ENCODE results near the gene PKP3.
"Not testable (repeated sequence)": the region's sequence is repeated elsewhere in the genome, so short reads cannot be mapped to it uniquely, and the experiment has no call there.

The PKP3 gene

GRCh38 chr11:434496-434895 is 40.5 kb downstream of the PKP3 start:
- no peaks in the 10 kb centered on the region for H3K79me2 ChIP-seq
- no peaks in the 10 kb centered on the region for H3K4me1 ChIP-seq
- no peaks in the 10 kb centered on the region for H3K27me3 ChIP-seq (ENCODE audit: control insufficient read depth, insufficient read depth, low read length)
- no peak overlapping the region for H3K9ac ChIP-seq
- TF ChIP-seq CTCF (IDR thresholded peaks at IDR 0.05) = no peak
- no peaks in the 10 kb centered on the region for H3K36me3 ChIP-seq (ENCODE audit: control insufficient read depth, insufficient read depth, low read length)
- H3K4me3 ChIP-seq (ENCODE audit: low read depth, low read length) = no peak overlapping the region
- H3K4me2 ChIP-seq (ENCODE audit: low read length) = no peak overlapping the region
- H3K9me3 ChIP-seq (ENCODE audit: control insufficient read depth, low read length) = no peaks in the 10 kb centered on the region
- H2AFZ ChIP-seq = no peak overlapping the region
- no peak overlapping the region for H3K27ac ChIP-seq

- H3K4me3 ChIP-seq (ENCODE audit: low read depth, low read length); H3K9ac ChIP-seq; H3K4me1 ChIP-seq; H3K36me3 ChIP-seq (ENCODE audit: control insufficient read depth, insufficient read depth, low read length); H3K79me2 ChIP-seq; H3K4me2 ChIP-seq (ENCODE audit: low read length); H3K9me3 ChIP-seq (ENCODE audit: control insufficient read depth, low read length); H2AFZ ChIP-seq; H3K27ac ChIP-seq; H3K27me3 ChIP-seq (ENCODE audit: control insufficient read depth, insufficient read depth, low read length): not testable (repeated sequence)
Observed at GRCh38 chr11:434999-435740, 41.2 kb downstream of the PKP3 start.

GRCh38 chr11:437228-437870 is 43.3 kb downstream of the PKP3 start:
- no peak overlapping the region for H3K4me3 ChIP-seq (ENCODE audit: low read depth, low read length)
- no peak overlapping the region for H3K27ac ChIP-seq
- TF ChIP-seq CTCF (IDR thresholded peaks at IDR 0.05) = no peak
- H2AFZ ChIP-seq = no peak overlapping the region
- no peak overlapping the region for H3K4me2 ChIP-seq (ENCODE audit: low read length)
- H3K4me1 ChIP-seq = no peaks in the 10 kb centered on the region
- no peaks in the 10 kb centered on the region for H3K27me3 ChIP-seq (ENCODE audit: control insufficient read depth, insufficient read depth, low read length)
- H3K79me2 ChIP-seq = no peaks in the 10 kb centered on the region
- no peaks in the 10 kb centered on the region for H3K9me3 ChIP-seq (ENCODE audit: control insufficient read depth, low read length)
- no peak overlapping the region for H3K9ac ChIP-seq
- no peaks in the 10 kb centered on the region for H3K36me3 ChIP-seq (ENCODE audit: control insufficient read depth, insufficient read depth, low read length)

GRCh38 chr11:438101-438844 is 44.3 kb downstream of the PKP3 start:
- H3K4me2 ChIP-seq (ENCODE audit: low read length) = no peak overlapping the region
- H3K9ac ChIP-seq = no peak overlapping the region
- H3K36me3 ChIP-seq (ENCODE audit: control insufficient read depth, insufficient read depth, low read length) = no peaks in the 10 kb centered on the region
- H2AFZ ChIP-seq = no peak overlapping the region
- H3K4me1 ChIP-seq = no peaks in the 10 kb centered on the region
- no peaks in the 10 kb centered on the region for H3K9me3 ChIP-seq (ENCODE audit: control insufficient read depth, low read length)
- no peaks in the 10 kb centered on the region for H3K27me3 ChIP-seq (ENCODE audit: control insufficient read depth, insufficient read depth, low read length)
- H3K4me3 ChIP-seq (ENCODE audit: low read depth, low read length) = no peak overlapping the region
- no peaks in the 10 kb centered on the region for H3K79me2 ChIP-seq
- no peak for TF ChIP-seq CTCF (IDR thresholded peaks at IDR 0.05)
- H3K27ac ChIP-seq = no peak overlapping the region

GRCh38 chr11:439315-440064 is 45.5 kb downstream of the PKP3 start:
- H3K36me3 ChIP-seq (ENCODE audit: control insufficient read depth, insufficient read depth, low read length) = no peaks in the 10 kb centered on the region
- no peak overlapping the region for H3K27ac ChIP-seq
- no peak overlapping the region for H3K4me3 ChIP-seq (ENCODE audit: low read depth, low read length)
- no peaks in the 10 kb centered on the region for H3K79me2 ChIP-seq
- H2AFZ ChIP-seq = no peak overlapping the region
- H3K4me2 ChIP-seq (ENCODE audit: low read length) = no peak overlapping the region
- no peaks in the 10 kb centered on the region for H3K27me3 ChIP-seq (ENCODE audit: control insufficient read depth, insufficient read depth, low read length)
- TF ChIP-seq CTCF (IDR thresholded peaks at IDR 0.05) = no peak
- no peak overlapping the region for H3K9ac ChIP-seq
- H3K4me1 ChIP-seq = no peaks in the 10 kb centered on the region
- no peaks in the 10 kb centered on the region for H3K9me3 ChIP-seq (ENCODE audit: control insufficient read depth, low read length)
